Peyer's patch (tissue), 4 donors: Measurements from ENCODE around the gene TBCB.

Experiments
- POLR2A ChIP-seq, 2 donors: fragments of 450-650 bp; IDR thresholded peaks; one replicate each; pipeline ENCODE4 v1.5.1; 2017; ENCODE audit warnings: antibody characterized with exemption in 2 of 2, mild to moderate bottlenecking in 2 of 2, moderate library complexity in 2 of 2
- TF ChIP-seq, protein P1 (sequence below), 6 experiments: fragments of 450-650 bp in 4 of 6; fragments of 200-600 bp in 2 of 6; sonication (generic) in 1 of 6; IDR thresholded peaks; one replicate each; pipeline ENCODE4 v1.5.1; 2017 to 2019; ENCODE audit warnings: antibody characterized with exemption in 6 of 6, mild to moderate bottlenecking in 3 of 6, moderate library complexity in 1 of 6

DNA sequence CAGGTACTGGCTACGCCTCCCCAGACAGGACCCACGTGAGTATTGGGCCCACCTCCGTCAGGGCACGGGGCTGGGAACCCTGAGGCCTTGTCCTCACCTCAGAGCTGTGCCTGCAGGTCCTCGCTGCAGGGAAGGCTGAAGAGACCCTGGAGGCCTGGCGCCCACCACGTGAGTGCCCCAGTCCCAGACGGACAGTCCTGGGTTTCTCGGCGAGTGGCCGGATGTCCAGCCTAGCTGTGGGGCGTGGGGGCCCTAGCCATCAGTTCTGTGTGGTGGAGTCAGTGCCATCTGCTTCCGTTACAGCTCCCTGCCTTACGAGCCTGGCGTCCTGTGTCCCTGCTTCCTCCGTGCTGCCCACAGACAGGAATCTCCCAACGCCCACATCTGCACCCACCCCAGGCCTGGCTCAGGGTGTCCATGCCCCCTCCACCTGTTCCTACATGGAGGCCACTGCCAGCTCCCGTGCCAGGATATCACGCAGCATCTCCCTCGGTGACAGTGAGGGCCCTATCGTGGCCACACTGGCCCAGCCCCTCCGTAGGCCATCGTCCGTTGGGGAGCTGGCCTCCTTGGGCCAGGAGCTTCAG lies 12.1 kb upstream of the TBCB start:
- TF ChIP-seq, protein P1, sequence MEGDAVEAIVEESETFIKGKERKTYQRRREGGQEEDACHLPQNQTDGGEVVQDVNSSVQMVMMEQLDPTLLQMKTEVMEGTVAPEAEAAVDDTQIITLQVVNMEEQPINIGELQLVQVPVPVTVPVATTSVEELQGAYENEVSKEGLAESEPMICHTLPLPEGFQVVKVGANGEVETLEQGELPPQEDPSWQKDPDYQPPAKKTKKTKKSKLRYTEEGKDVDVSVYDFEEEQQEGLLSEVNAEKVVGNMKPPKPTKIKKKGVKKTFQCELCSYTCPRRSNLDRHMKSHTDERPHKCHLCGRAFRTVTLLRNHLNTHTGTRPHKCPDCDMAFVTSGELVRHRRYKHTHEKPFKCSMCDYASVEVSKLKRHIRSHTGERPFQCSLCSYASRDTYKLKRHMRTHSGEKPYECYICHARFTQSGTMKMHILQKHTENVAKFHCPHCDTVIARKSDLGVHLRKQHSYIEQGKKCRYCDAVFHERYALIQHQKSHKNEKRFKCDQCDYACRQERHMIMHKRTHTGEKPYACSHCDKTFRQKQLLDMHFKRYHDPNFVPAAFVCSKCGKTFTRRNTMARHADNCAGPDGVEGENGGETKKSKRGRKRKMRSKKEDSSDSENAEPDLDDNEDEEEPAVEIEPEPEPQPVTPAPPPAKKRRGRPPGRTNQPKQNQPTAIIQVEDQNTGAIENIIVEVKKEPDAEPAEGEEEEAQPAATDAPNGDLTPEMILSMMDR (IDR thresholded peaks at IDR 0.05): no peak
- no peak for TF ChIP-seq POLR2A (IDR thresholded peaks at IDR 0.05)
